GM21737 (cell line): Measurements from ENCODE around the gene CCDC9B.
A peak's percentile ranks its signal among the peaks of the same experiment; 100 is the strongest.

Experiments
- ATAC-seq: cut with Tn5 transposase; IDR thresholded peaks from one replicate; pipeline ENCODE4 v1.9.1; 2021; ENCODE audit warnings: mild to moderate bottlenecking, moderate library complexity; ENCODE audit not compliant: unreplicated experiment

The CCDC9B gene

DNA sequence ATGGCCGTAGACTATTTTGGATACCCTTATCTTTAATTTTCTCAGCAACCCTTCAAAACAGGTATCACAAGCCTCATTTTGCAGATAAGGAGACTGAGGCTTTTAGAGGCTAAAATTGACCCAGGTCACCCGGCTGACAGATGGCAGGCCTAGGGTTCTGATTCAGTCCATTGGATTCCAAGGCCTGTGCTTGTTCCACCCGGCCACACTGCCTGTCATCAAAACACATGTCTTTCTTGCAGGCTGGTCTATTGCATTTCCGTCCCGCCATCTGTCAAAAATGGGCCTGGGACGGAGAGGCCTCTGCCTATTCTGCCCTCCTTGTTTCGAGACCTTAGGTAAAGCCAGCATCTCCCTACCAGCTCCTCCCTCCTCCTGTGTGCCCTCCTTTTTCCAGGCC lies 9.1 kb downstream of the CCDC9B start:
- no peak for ATAC-seq

GRCh38 chr15:40331026-40331425 lies 9.7 kb downstream of the CCDC9B start:
- no peak for ATAC-seq

DNA sequence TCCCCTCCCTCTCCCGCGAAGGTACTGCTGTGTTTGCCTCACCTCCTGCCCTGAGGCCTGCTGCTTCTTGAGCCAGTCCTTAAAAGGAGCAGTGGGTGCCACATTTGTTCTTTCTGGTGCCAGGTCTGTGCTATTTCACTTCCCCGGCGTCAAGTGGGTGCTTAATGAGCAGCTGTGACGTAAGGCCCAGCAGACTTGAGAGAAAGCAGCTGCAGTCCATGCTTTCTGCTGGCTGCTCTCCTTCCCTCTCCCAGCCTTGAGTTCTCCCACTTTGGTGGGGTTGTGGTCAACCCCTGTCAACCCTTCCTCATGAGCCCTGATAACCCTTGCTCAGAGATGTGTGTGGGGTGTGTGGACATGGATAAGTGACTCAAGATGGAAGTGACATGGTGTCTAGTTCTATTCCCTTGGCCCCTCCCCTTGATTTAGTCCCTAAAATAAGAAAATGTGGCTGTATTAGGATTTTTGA lies 10.3 kb downstream of the CCDC9B start:
- no peak for ATAC-seq

GRCh38 chr15:40329804-40330203 lies 10.9 kb downstream of the CCDC9B start:
- no peak for ATAC-seq

GRCh38 chr15:40328751-40329150 lies 12.0 kb downstream of the CCDC9B start:
- no peak for ATAC-seq

DNA sequence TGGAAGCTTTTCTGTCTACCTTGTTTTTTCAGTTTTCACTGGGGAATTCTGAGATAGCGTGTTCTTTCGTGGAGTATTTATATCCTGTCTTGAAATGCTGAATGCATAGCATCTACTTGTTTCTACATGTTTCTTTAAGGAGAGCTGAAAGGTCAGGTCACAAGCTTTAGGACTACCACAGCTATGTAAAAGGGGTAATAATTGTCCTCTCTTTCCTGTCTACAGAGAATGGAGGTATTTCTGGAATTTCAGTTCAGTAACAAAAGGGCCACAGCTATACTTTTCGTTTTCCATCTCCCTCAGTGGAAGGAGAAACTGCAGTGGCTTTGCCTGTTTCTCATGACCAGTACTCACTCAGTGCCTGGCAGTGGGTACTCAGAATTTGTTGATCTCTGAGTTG lies 12.6 kb downstream of the CCDC9B start:
- no peak for ATAC-seq

DNA sequence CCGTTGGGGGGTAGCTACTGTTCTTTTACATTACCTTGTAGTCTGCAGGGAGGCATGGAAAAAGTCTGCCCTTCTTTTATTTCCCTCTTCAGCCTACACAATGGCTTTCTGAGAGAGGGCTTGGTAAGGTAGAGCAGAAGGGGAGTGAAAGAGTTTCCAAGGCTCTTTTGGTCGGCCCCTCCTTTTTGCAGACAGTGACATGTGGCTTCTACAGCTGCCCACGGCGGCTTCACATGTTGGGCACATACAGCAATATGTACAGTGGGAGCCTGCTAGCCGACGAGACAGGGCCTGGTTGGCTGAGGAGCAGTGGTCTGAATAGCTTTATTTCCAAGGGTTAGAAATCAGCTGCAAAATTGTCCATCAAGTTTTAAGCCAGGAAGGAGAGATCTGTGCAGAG lies 13.3 kb downstream of the CCDC9B start:
- ATAC-seq = no peak

GRCh38 chr15:40325700-40326099 lies 15.0 kb downstream of the CCDC9B start:
- no peak for ATAC-seq

GRCh38 chr15:40325188-40325587 lies 15.6 kb downstream of the CCDC9B start:
- no peak for ATAC-seq

DNA sequence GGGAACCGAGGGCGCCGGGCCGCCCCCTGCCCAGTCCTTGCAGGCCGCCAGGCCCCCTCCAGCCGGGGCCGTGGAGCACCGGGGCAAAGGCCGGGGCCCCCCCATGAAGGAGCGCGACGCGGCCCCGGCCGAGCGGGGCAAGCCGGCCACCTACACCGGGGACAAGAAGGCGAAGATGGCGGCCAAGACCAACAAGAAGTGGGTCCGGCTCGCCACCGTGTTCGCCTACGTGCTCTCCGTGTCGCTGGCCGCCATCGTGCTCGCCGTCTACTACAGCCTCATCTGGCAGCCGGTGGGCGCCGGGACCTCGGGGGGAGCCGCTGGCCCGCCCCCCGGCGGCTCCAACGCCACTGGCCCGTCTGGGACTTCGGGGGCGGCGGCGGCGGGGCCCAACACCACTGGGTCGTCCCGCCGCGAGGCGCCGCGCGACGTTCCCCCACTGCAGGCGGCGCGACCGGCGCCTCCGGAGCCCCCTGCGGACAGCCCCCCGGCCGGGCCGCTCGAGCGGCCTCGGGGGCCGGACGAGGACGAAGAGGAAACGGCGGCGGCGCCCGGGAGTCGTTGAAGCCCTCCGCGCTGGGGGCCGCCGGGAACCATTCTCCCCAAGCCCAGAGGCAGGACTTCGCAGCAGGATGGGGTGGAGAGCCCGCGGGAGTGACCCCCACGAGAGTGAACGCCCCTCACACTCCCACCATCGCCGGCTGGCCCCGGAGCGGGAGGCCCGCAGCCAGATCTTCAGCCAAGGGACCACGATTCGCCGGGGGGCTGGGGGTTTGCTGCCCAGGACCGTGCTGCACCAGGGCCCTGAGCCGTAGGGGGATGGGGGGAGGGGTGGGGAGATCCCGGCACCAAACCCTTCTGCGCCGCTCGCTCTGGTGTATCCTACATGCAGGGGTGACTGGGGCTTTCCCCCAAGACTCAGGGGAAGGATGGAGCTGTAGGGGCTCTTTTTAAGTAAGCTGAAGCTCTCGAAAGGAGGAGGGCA lies 16.5 kb downstream of the CCDC9B start:
- peak; percentile 10 for ATAC-seq

DNA sequence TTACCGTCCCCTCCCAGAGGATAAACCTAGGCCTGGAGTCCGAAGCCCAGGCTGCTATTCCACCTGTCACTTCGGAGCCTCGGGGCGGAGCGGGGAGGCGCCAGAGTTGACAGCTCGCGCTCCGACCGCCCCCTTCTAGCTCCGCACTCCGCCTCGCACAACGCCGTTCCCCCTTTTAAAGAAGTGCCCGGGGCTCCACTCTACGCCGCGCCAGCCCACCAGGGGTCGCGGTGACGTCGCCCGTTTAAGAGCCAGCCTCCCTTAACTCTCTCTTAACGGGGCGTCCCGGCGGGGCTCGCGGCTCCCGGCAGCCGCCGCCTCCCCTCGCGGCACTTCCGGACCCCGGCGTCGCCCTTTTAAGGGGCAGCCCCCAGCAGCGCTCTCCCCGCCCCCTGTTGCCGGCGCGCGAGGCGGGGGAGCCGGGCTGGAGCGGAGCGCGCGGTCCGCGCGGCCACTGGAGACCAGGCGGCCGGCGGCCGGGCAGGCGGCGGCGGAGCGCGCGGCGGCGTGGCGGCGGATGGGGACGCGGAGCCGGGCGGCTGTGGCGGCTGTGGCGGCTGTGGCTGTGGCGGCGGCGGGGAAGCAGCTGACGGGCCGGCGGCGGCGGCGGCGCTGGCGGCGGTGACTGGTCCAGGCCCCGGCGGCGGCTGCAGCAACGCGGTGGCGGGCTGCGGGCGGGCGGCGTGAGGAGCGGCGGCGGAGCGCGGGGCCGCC lies 17.3 kb downstream of the CCDC9B start, which contains the start of gene INAFM2:
INAFM2 (plus strand) TSS at position 454 of the 714 bp plus-strand sequence. CDS start 364 bp downstream, outside the sequence.
- peak; percentile 87 for ATAC-seq

DNA sequence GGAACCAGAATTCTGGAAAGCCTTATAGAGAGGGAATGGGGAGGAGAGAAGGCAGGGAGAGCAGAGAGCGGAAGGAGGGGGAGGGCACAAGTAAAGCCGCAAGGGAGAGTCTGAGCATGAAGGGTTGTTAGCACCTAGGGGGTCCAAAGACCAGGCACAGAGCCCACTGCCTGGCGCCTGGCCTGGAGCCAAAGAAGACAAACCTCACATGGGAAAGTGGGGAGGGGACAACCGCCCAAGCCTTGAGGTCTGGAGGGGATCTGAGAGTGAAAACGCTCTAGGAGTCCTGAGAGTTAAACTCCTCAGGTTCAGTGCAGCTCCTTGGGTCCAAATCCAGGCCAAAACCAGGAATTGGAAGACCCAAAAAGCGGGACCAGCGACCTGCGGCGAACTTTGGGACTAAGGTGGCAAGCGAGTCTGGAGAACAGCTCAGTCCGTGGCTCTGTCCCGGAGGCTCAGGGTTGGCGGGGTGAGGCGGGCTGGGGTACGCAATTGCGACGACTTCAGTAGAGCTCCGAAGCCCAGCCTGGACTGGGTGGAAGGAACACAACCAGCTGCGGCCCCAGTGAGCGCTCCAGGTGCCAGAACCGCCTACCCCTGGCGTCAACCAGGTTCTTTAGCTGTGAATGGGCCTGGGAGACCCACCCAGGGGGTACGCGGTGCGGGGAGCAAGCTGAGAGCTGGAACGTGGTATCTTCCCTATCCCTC lies 18.1 kb downstream of the CCDC9B start:
- ATAC-seq = no peak

GRCh38 chr15:40320931-40321371 lies 19.8 kb downstream of the CCDC9B start:
- no peak for ATAC-seq

DNA sequence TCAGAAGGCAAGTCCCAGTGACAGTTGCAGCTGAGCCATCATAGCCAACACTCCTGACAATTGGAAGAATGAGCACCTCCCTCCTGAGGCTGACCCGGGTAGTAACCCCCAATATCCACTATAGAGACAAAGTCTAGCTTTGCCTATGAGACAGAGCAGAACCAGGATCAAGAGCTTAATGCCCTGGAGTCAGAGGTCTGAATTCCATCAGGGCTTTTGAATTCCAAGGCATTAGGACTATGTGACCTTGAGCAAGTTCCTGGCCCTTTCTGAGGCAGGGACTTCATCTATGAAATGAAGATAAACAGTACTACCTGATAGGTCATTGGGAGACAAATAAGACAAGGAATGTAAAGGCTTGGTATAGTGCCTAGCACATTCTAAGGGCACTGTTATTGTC lies 20.3 kb downstream of the CCDC9B start:
- no peak for ATAC-seq

DNA sequence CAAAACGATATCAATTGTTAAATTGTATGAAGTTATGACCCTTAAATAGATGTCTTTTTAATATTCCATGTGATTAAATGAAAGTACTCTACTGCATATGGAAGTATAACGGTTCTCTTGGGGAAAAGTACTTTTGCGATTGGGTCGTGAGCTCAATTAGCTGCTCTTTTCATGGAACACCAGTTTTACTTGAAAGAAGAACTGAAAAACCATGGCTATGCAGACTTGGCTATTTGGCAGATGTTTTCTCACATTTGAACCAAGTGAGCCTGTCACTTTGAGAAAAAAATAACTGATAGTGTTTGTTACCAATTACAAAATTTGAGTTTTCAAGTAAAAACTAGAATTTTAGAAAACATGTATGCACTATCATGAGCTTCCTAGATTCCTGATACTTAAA lies 23.2 kb downstream of the CCDC9B start:
- ATAC-seq = no peak

GRCh38 chr15:40316931-40317330 lies 23.8 kb downstream of the CCDC9B start:
- ATAC-seq = no peak

DNA sequence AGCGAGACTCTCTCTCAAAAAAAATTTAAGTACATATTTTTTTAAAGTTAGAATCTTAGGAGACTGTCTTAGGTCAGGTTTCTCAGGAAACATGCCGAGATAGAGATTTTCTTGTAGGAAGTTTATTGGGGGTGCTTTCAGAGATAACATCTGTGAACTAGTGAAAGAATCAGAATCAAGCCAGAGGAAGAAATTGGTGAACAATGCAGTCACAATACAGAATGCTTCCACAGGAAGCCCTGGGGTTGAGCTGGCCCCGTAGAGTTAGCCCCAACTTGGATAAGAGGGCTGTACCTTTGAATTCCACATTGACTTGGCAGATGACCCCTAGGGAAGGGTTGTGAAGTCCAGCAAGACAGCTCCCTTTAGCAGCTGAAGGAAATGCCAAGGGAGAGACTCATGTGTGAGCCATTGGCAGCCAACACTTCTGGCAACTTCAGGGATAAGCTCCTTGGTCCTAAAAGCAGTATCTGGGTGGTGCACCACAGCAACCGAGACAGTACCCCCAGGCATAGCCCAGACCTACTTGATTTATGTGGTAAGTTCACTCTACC lies 25.9 kb downstream of the CCDC9B start:
- no peak for ATAC-seq

GRCh38 chr15:40313531-40314398 lies 27.0 kb downstream of the CCDC9B start:
- no peak for ATAC-seq

- no peak for ATAC-seq
Measured at GRCh38 chr15:40312370-40313158, 28.2 kb downstream of the CCDC9B start.
